ENCODE data around the gene SVIL. TPM values are rescaled to one million over a fixed set of nuclear protein-coding genes. Genes with fewer than 3 reads are reported as not detected.

The SVIL gene
- total RNA-seq, 1 experiment from 2014 or later = 15.3 TPM

DNA sequence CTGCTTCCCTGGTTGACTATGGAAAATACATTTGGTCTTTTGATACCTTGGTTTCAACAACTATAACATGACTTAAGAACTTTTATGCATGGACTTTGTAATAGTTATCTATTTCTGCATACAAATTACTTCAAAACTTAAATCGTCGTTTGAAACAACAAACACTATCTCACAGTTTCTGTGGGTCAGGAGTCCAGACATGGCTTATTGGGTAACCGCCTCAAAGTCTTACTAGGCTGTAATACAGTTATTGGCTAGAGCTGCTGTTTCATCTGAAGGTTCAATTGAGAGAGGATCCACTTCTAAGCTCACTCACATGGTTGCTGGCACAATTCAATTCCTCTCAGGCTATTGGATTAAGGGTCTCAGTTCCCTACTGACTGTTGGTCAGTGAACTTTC is 210.8 kb downstream of the SVIL start:
- H3K79me2 ChIP-seq (ENCODE audit: insufficient read depth, low read length) = no peaks in the 10 kb centered on the region

More for the DNA sequence above, 210.8 kb downstream of the SVIL start:
- TF ChIP-seq, protein P1, sequence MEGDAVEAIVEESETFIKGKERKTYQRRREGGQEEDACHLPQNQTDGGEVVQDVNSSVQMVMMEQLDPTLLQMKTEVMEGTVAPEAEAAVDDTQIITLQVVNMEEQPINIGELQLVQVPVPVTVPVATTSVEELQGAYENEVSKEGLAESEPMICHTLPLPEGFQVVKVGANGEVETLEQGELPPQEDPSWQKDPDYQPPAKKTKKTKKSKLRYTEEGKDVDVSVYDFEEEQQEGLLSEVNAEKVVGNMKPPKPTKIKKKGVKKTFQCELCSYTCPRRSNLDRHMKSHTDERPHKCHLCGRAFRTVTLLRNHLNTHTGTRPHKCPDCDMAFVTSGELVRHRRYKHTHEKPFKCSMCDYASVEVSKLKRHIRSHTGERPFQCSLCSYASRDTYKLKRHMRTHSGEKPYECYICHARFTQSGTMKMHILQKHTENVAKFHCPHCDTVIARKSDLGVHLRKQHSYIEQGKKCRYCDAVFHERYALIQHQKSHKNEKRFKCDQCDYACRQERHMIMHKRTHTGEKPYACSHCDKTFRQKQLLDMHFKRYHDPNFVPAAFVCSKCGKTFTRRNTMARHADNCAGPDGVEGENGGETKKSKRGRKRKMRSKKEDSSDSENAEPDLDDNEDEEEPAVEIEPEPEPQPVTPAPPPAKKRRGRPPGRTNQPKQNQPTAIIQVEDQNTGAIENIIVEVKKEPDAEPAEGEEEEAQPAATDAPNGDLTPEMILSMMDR (conservative IDR thresholded peaks at IDR 0.05) = no peak
- Histone ChIP-seq H4K20me1 (ENCODE audit: control insufficient read depth, insufficient read depth, insufficient read length) (no peaks in the 10 kb centered on the region), H2BK15ac (ENCODE audit: low read depth, low read length) (no peak overlapping the region), H3K27me3 (ENCODE audit: insufficient read depth, low read length) (no peaks in the 10 kb centered on the region), H3T11ph (ENCODE audit: low read length) (no peak overlapping the region), H3K27ac (ENCODE audit: insufficient read length, low read depth, low read length) (no peak overlapping the region), H2BK12ac (ENCODE audit: insufficient read length, low read depth, low read length) (no peak overlapping the region), H3K4ac (ENCODE audit: low read depth, low read length) (no peak overlapping the region), H3K4me1 (ENCODE audit: insufficient read depth, low read length) (no peaks in the 10 kb centered on the region), H3K23ac (ENCODE audit: insufficient read length, low read depth, low read length) (no peak overlapping the region), H2BK5ac (ENCODE audit: insufficient read length, low read length) (no peak overlapping the region), H2BK20ac (ENCODE audit: low read depth, low read length, poor library complexity, severe bottlenecking) (no peak overlapping the region), H2AFZ (ENCODE audit: low read length) (no peak overlapping the region), H3K4me2 (ENCODE audit: insufficient read depth, insufficient read length, low read length) (no peak overlapping the region), H3K56ac (ENCODE audit: insufficient read length, low read depth, low read length) (no peak overlapping the region), H3K23me2 (ENCODE audit: insufficient read length, low read depth, low read length, poor library complexity, severe bottlenecking) (no peaks in the 10 kb centered on the region), H3K79me1 (ENCODE audit: insufficient read depth, low read depth, low read length, poor library complexity, severe bottlenecking) (no peaks in the 10 kb centered on the region), H3K14ac (ENCODE audit: insufficient read depth, low read length) (no peak overlapping the region), H4K5ac (ENCODE audit: insufficient read length, low read depth, low read length) (no peak overlapping the region), H3K9me3 (ENCODE audit: control insufficient read depth, low read depth, low read length) (no peaks in the 10 kb centered on the region), H3K9ac (ENCODE audit: extremely low read depth, insufficient read length, low read length) (no peak overlapping the region), H4K8ac (replicated peaks; ENCODE audit: insufficient read length, low read depth, low read length) (no peak overlapping the region), H4K91ac (ENCODE audit: insufficient read length, low read depth, low read length) (no peak overlapping the region), H3K18ac (ENCODE audit: insufficient read length, low read depth, low read length) (no peak overlapping the region), H2BK120ac (ENCODE audit: low read depth, low read length, poor library complexity, severe bottlenecking) (no peak overlapping the region), H2AK5ac (ENCODE audit: insufficient read length, low read length) (no peak overlapping the region)
- H3K4me3 Mint-ChIP-seq = no peak overlapping the region
- no peaks in the 10 kb centered on the region for H3K4me1 Mint-ChIP-seq
- no peaks in the 10 kb centered on the region for H3K36me3 Mint-ChIP-seq (ENCODE audit: insufficient read depth in 1 of 3, low read depth in 3 of 3)
- WGBS (ENCODE audit: extremely low coverage, insufficient read length, low lambda C conversion rate) = no CpG with 5 or more reads among the region's 3 CpGs
- peaks cover 1% of the 10 kb centered on the region; the same call in 1 of the 2 replicates for H3K27me3 Mint-ChIP-seq (ENCODE audit: low read depth)
- no peak for DNase-seq
- peaks cover 0 to 2% of the 10 kb centered on the region in 2 experiments; a peak in 2 of 5 replicates for H3K9me3 Mint-ChIP-seq
- no peak overlapping the region for H3K27ac Mint-ChIP-seq
